HG02943 (cell line): Measurements from ENCODE around the gene ZNF358.

Experiments used
- ATAC-seq: cut with Tn5 transposase; IDR thresholded peaks from one replicate; pipeline ENCODE4 v1.9.1; 2021; ENCODE audit warnings: mild to moderate bottlenecking, low read depth, moderate library complexity; ENCODE audit not compliant: unreplicated experiment

The ZNF358 gene

GRCh38 chr19:7554565-7554964 is 38.7 kb downstream of the ZNF358 start:
- ATAC-seq: no peak

- ATAC-seq: no peak
These were observed 39.3 kb downstream of the ZNF358 start for GRCh38 chr19:7554990-7555864.

DNA sequence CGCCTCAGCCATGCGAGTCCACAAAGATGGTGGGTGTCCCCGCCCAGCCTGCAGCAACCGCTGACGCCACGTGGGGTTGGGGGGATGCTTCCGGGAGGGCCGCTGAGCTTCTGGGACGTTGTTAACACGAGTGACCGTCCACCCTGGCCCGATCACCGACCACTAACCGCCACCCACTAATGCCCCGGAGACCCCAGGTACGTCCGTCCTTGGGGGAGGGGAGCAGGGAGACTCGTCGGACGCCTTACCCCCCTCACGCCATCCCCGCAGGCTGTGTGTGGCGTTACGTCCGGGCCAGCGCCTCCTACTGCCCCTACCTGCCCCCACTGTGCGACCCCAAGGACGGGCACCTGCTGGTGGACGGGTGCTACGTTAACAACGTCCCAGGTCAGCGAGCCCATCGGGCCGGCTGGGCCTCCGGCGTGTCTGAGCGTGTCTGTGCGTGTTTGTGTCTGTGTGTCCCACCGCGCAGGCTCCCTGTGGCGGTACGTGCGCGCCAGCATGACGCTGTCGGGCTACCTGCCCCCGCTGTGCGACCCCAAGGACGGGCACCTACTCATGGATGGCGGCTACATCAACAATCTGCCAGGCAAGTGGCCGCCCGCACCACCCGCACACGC is 40.9 kb downstream of the ZNF358 start:
- ATAC-seq: no peak

- ATAC-seq: no peak
These were observed 42.8 kb downstream of the ZNF358 start for GRCh38 chr19:7558667-7559066.

GRCh38 chr19:7559102-7559501 is 43.2 kb downstream of the ZNF358 start:
- no peak for ATAC-seq

- no peak for ATAC-seq
These were observed 44.4 kb downstream of the ZNF358 start for GRCh38 chr19:7560255-7560654.

DNA sequence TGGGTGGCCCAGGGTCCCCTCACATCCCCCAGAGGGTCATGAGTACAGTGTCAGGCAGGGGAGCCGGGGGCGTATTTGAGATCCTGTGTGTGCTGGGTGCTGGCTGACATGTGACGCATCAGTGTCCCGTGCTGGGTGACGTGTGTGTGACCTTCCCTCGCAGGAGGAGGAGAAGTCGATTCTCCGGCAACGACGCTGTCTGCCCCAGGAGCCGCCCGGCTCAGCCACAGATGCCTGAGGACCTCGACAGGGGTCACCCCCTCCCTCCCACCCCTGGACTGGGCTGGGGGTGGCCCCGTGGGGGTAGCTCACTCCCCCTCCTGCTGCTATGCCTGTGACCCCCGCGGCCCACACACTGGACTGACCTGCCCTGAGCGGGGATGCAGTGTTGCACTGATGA is 45.4 kb downstream of the ZNF358 start:
- no peak for ATAC-seq

DNA sequence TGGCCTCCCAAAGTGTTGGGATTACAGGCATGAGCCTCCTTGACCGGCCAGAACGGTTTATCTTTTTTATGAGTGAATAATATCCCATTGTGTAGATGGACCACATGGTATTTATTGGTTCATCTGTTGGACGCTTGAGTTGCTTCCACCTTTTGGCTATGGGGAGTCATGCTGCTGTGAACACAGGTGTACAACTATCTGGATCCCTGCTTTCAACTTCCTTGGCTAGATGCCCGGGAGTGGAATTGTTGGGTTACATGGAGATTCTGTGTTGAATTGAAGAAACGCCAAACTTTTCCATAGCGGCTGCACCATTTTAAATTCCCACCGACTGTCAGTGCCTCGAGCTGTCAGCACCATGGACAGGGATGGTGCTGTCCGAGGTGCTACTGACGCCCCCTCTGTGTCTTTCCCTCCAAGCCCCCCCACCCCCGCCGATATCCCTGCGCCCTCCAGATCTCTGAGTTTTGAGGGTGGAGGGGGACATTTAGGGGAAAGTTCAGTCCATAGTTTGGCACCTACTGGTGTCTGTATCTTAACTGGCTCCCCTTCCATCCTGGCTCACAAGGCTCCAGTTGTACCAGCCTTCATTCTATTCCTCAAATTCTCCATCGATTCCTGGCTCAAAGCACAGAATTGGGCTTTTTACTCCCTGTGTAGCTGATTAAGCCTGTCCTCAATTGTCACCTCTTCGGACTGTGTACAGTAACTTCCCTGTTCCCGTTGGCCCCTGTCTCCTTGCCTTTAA is 46.9 kb downstream of the ZNF358 start:
- no peak for ATAC-seq

DNA sequence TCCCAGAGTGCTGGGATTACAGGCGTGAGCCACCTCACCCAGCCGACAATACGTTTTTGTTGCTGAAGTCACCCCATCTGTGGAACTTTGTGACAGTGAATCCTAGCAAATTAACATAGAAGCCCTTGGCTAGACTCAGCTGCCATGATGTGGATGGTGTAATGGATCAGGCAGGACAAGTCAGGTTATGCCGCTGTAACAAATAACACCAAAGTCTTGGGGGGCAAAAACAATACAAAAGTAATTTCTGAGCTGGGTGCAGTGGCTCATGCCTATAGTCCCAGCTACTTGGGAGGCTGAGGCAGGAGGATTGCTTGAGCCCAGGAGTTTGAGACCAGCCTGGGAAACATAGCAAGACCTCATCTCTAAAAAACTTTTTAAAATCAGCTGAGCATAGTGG is 49.0 kb downstream of the ZNF358 start:
- no peak for ATAC-seq

GRCh38 chr19:7565332-7565731 is 49.4 kb downstream of the ZNF358 start:
- ATAC-seq: no peak
